GM21723 (cell line): Measurements from ENCODE around the gene STRN.

Experiments
- ATAC-seq: cut with Tn5 transposase; IDR thresholded peaks from one replicate; pipeline ENCODE4 v1.9.1; 2021; ENCODE audit warnings: mild to moderate bottlenecking, moderate library complexity; ENCODE audit not compliant: unreplicated experiment

STRN gene

DNA sequence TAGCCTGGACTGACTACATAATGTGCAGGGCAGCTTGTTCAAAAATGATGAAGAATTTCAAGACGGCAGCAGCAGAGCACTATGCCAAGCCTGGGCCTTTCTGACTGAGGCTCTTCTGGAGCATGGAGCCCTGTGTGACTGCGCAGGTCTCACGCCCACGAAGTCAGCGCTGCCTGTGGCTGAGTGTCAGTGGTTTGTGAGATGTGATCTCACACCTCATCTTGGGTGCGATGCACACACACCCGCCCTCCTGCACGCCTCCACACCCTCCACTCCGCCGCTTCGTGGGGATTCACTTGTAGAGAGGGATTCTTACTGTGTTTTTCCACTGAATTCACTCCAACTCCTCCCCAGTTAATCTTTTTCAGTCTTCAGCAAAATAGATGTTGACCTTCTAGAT is 166.0 kb downstream of the STRN start:
- ATAC-seq, result no peak

DNA sequence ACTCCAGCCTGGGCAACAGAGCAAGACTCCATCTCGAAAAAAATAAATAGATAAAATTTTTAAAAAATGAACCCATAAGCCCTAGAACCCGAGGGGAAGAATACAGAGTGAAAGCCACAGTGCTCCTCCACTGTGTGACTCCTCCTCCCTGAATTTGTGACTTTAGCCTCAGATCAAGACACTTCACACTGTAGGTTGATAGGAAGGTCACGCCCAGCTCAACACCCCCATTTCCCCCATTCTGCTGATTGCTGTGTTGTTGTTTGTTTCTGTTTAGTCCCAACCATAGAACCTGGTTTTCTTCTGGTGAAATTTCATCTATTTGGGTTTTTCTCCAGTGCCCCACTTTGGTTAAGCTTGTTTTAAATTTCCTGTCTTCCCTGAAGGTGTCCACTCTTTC is 167.6 kb downstream of the STRN start:
- ATAC-seq, result no peak

DNA sequence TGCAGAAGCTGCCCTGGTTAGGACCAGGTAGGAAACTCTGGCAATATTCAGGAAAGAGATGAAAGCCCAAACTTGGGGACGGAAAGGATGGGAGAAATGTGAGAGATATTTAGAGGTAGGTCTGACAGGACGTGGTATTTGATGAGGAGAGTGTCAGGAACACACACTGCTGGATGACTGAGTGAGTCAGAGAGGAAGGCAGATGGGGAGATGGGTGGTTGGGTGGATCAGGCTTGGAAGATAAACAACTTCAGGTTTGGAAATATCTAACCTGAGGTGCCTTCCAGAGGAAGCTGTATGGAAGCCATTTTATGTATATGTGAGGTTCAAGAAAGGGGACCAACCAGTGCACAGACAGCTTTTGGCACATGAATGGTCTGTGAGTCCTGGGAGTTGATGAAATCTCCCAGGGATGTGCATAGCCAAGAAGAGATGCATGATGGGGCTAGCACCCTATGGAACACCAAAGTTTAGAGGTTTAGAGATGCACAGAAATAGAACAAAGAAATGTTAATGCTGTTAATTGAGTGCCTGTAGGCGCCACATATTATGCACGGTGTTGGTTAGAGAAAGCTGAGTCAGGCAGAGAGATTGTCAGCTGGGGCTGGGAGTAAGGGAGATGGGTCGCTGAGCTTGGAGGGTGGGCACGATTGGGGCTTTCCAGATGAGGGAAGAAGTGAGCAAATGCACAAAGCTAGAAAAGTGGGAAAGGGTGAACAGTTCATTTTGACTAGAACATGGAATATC is 168.8 kb downstream of the STRN start:
- no peak for ATAC-seq
